Measurements from ENCODE around the gene TMEM150A.
"Not testable (repeated sequence)": the region's sequence is repeated elsewhere in the genome, so short reads cannot be mapped to it uniquely, and the experiment has no call there.

The TMEM150A gene

DNA sequence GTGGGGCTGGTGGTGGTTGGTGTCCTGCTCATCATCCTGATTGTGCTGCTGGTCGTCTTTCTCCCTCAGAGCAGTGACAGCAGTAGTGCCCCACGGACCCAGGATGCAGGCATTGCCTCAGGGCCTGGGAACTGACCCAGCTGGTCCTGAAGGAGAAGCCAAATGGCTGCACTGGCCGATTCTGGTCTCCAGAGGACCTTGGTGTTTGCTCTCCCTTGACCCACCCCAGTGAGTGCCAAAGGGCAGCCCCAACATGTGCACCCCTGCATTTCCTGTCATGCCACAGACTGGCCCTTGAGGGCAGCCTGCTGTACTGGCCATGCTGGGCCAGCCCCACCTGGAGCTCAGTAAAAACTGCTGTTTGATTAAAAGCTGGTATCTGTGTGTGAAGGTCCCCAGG is 9.5 kb downstream of the TMEM150A start:
- no peak for DNase-seq

DNA sequence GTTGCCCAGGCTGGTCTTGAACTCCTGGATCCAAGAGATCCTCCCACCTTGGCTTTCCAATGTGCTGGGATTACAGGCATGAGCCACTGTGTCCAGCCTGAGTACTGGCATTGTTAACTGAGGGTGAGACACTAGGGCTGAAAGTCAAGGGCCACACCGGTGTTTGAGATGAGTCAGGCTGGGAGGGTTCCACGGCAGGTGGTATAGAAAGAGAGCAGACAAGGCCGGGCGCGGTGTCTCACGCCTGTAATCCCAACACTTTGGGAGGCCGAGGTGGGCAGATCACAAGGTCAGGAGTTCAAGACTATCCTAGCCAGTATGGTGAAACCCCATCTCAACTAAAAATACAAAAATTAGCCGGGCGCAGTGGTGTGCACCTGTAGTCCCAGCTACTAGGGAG is 10.2 kb downstream of the TMEM150A start:
- not testable (repeated sequence) for DNase-seq

DNA sequence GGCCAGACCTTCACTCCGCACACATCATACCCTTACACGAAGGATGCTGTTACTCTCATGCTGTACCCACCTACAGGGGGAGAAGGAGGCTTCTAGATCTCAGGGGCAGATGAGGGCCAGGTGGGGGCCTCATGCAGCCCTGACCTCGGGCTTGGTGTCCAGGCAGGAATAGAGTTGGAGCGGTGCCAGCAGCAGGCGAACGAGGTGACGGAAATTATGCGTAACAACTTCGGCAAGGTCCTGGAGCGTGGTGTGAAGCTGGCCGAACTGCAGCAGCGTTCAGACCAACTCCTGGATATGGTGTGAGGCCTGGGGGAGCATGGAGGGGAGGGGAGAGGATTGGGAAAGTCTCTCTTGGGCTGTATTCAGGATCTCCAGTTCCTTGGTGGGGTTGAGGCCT is 10.9 kb downstream of the TMEM150A start:
- DNase-seq, result no peak

DNA sequence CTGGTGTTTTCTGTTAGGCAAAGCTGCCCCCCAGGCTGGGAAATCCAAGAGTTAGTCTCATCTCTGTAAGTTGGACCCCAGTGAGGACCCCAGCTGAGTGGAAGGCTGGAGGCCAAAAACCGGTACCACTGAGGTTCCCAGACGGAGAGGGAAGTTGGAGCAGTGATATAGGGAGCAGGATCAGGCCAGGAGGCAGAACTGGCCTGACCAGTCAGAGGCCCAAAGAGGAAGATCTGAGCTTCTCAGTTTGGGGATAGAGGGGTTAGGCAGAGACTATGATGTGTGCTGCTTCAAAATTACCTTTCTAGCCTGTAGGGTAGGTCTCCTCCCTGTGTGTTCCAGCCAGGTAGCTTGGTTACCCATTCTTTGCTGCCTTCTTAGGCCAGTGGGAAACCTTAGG is 11.5 kb downstream of the TMEM150A start:
- no peak for DNase-seq

- no peak for DNase-seq
Observed at GRCh38 chr2:85589982-85590791, 12.3 kb downstream of the TMEM150A start.

GRCh38 chr2:85589181-85589580 is 13.3 kb downstream of the TMEM150A start:
- DNase-seq, result no peak

GRCh38 chr2:85588645-85589044 is 13.9 kb downstream of the TMEM150A start:
- DNase-seq, result no peak

DNA sequence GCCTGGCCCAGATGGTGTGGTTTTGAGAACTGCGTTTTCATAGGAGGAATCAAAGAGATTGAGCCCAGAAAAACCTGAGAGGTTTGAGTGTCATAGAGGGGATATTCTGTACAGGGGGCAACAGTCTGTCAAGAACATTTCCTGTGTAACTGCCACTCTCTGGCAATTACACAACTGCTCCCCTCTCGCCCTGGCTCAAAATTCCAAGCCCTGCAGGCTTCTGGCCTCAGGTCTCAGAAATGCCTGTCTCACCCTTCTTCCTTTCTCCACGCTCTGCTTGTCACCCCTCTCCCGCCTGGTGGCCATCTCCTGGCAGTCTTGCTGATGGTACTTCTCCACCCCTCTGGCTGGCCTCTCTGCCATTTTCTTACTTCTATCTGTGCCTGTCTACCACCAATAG is 14.3 kb downstream of the TMEM150A start:
- DNase-seq, result no peak

DNA sequence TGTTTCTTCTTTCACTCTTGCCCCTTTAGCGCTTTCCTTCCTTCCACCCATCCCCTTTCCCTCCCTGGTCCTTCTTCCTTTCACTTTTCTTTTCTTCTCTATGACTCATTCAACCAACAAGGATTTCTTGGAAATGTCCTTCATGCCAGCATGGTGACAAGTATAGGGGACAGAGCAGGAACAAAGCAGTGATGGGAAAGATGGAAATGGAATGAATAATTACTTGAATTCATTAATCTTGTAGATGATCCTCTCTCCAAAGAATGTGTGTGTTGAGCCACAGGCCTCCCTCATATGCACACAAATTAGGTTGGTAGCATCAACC is 16.8 kb downstream of the TMEM150A start:
- no peak for DNase-seq

- no peak for DNase-seq
Observed at GRCh38 chr2:85584857-85585780, 17.4 kb downstream of the TMEM150A start.

GRCh38 chr2:85584354-85584856 is 18.1 kb downstream of the TMEM150A start, which contains the start of gene VAMP5:
Gene VAMP5, plus strand, starts transcription at chr2:85584431. Its CDS starts 60 bp downstream, at chr2:85584491.
- no peak for DNase-seq

DNA sequence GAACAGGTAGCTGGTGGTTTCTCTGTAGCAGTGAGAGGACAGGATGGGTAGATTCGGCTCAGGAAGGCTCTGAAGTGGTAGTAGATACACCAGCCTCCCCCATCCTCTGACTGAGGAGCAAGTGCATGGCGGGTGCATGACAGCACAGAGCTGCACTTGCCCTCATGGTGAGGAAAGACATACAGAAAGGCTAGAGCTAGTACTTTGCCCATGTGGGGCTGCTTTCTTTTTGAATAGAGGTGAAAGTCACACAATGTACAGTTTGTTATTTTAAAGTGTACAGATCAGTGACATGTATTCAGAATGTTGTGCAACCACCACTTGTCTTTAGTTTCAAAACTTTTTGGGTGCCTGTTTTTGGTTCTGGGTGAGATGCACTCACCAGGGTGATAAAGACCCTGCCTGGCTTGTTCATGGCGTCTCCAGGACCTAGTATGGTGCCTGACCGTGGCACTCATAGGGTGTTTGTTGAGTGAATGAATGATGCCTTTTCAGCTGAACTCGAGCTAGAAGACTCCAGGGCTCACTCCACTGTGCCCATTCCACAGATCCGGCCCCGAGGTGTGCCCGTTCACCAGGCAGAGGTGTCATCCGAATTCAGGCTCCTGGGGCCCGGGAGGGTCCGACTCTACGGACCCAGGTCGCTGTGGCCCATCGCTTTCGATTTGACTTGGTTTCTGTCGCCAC is 18.7 kb downstream of the TMEM150A start:
- no peak for DNase-seq

DNA sequence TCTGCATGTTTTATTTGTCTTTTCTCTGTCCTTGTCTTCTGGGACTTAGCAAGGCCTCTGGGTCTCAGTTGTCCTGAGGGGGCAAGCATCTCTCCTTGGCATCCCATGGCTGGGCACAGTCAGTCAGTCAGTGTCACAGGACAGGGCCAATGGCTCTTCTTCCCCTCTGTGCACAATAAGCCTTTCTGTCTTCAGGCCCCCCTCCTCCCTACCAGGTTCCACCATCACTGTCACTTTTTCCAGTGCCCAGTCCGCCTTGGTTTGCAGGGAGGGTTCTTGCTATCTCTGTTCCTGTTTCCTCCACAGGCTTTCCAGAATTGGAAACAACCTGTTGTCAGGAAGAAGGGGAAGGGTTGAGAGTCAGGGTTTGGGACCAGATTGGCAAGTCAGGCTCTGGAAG is 20.0 kb downstream of the TMEM150A start:
- DNase-seq, result no peak

DNA sequence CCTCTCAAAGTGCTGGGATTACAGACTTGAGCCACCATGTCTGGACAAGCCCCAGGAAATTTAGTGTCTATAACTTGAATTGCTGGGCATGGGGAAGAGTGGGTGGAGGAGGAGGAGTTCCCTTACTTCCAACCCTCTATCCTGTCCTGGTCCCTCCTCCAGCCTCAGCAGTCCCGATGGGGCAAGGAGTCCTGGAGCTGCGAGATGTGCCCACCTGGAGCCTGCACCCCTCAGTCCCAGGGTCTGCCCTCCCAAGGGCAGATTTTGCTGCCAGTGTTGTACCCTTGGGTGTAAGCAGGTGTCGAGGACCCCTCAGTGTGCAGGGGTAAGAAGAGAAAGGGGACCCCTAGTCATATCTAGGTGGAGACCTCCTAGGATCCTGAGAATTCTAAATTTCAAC is 22.3 kb downstream of the TMEM150A start:
- no peak for DNase-seq

- DNase-seq, result no peak
Observed at GRCh38 chr2:85579266-85579935, 23.1 kb downstream of the TMEM150A start.

GRCh38 chr2:85578243-85579180 is 24.0 kb downstream of the TMEM150A start:
- DNase-seq, result no peak

DNA sequence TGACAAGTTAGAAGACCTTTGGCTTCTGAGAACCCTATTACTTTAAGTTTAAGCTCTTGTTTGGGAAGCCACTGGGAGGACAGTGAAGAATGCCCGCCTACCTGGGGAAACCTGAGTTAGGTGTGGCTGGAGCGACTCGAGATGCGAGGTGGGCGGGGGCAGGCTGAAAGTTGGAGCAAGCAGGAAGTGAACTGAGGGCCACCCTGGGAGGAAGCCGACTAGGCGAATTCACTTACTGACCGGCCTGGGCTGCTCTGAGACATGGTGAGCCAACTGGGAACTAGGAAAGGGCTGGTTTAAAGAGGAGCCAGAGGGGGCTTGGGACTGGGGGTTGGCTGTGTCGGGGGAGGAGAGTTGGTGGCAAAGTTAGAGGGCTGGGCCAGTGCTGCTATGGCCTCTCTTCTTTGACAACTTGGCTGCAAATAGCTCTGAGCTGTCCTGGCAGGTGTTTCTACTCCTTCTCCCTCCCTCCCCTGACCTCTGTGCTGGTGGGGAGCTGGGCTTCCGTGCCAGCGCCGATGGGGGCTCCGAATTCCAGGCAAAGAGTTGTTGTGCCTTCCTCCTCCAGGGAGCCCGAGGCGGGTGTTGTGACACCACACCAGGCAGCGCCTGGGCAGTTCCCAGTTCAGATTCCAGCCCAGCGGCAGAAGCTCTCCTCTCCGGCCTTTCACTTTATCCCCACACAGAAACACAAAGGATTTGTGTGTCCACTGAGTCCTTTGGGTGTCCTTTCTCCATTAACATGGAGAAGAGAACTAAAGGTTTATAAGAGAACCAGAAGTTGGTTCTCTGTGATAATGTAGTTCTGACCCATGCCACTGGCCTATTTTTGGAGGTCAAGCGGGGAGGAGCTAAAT is 24.9 kb downstream of the TMEM150A start, which contains the start of gene VAMP8:
VAMP8 (plus strand) TSS at position 201 of the 857 bp plus-strand sequence; CDS start at position 262, 61 bp downstream.
- DNase-seq, result peak; percentile 38

DNA sequence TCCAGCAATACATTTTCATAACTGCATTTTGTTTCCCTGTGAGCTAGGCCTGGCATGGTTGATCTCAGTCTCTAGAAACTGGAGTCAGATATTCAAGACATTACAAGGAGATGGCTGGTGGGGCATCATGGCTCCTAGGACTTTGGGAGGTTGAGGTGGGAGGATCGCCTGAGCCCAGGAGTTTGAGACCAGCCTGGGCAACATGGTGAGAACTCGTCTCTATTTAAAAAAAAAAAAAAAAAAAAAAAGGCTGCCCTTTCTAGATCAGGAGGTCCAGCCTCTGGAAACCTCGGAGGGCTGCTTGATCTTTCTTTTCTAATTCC is 25.5 kb downstream of the TMEM150A start:
- DNase-seq, result no peak

DNA sequence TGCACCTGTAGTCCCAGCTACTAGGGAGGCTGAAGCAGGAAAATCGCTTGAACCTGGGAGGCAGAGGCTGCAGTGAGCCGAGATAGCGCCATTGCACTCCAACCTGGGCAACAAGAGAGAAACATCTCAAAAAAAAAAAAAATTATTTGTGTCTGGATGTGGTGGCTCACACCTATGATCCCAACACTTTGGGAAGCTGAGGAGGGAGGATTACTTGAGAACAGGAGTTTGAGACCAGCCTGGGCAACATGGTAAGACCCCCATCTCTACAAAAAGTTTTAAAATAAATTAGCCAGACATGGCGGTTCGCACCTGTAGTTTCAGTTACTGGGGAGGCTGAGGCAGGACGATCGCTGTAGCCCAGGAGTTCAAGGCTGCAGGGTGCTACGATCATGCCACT is 26.8 kb downstream of the TMEM150A start:
- no peak for DNase-seq

DNA sequence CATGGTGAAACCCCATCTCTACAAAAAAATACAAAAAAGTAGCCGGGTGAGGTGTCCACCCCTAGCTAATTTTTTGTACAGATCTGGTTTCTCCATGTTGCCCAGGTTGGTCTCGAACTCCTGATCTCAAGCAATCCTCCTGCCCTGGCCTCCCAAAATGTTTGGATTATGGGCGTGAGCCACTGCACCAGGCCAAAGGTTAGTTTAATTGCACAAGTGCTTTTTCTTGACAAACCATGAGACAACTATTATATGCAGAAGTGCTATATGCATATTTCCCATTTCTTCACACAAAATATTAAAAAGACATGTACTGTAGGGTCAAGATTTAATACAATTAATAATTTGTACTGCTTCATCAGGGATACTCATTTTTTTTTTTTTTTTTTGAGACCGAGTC is 36.2 kb downstream of the TMEM150A start:
- DNase-seq, result no peak
